ENCODE measurements around the gene USP43. TPM values are rescaled to one million over a fixed set of nuclear protein-coding genes. Genes with fewer than 3 reads are reported as not detected.

Gene USP43
- total RNA-seq, 4 donors from 2014 or later, result 0.17 to 0.84 (median 0.17) TPM; not detected in 1

- WGBS, result 87% methylated on average over 10 of the region's 10 CpGs
- H3K4me3 ChIP-seq, result no peak overlapping the region
- H3K27me3 ChIP-seq, result peaks cover 0 to 5% (median 0%) of the 10 kb centered on the region in 4 donors
- no peaks in the 10 kb centered on the region for H3K36me3 ChIP-seq
- peaks cover 0 to 6% (median 2%) of the 10 kb centered on the region in 4 donors for H3K9me3 ChIP-seq
- intact Hi-C loops (cut with DNase I), result no loop called here
- H3K27ac ChIP-seq (replicated peaks in 1 of 4), result no peak overlapping the region
- TF ChIP-seq EP300 (IDR thresholded peaks at IDR 0.05) (no peak), POLR2AphosphoS5 (IDR thresholded peaks at IDR 0.05) (no peak)
- no peaks in the 10 kb centered on the region for H3K4me1 ChIP-seq
- DNase-seq (ENCODE audit: extremely low spot score), result no peak
Observed at GRCh38 chr17:9684955-9685621, 39.8 kb downstream of the USP43 start.

GRCh38 chr17:9693755-9694154 lies 48.4 kb downstream of the USP43 start:
- no peaks in the 10 kb centered on the region for H3K4me1 ChIP-seq
- WGBS, result 80% methylated on average over 7 of the region's 7 CpGs
- intact Hi-C loops (cut with DNase I), result no loop called here
- H3K27me3 ChIP-seq, result peaks cover 0 to 3% (median 0%) of the 10 kb centered on the region in 4 donors
- no peak for TF ChIP-seq POLR2A (IDR thresholded peaks at IDR 0.05; ENCODE audit: low read depth)
- no peak for TF ChIP-seq CTCF (IDR thresholded peaks at IDR 0.05)
- no peak for TF ChIP-seq EP300 (IDR thresholded peaks at IDR 0.05)
- TF ChIP-seq POLR2AphosphoS5 (IDR thresholded peaks at IDR 0.05), result no peak
- no peaks in the 10 kb centered on the region for H3K36me3 ChIP-seq
- no peak overlapping the region for H3K4me3 ChIP-seq
- no peaks in the 10 kb centered on the region for H3K9me3 ChIP-seq
- no peak overlapping the region for H3K27ac ChIP-seq (replicated peaks in 1 of 4)
- no peak for DNase-seq (ENCODE audit: extremely low spot score)

GRCh38 chr17:9696279-9697044 lies 51.1 kb downstream of the USP43 start:
- Histone ChIP-seq H3K27ac (replicated peaks in 1 of 4) (no peak overlapping the region), H3K9me3 (no peaks in the 10 kb centered on the region), H3K36me3 (no peaks in the 10 kb centered on the region), H3K4me1 (no peaks in the 10 kb centered on the region), H3K27me3 (peaks cover 0 to 6% (median 0%) of the 10 kb centered on the region in 4 donors), H3K4me3 (no peak overlapping the region)
- WGBS, result 95% methylated on average over 12 of the region's 12 CpGs
- DNase-seq (ENCODE audit: extremely low spot score), result no peak
- intact Hi-C loops (cut with DNase I), result no loop called here
- TF ChIP-seq CTCF (IDR thresholded peaks at IDR 0.05), result no peak
- no peak for TF ChIP-seq EP300 (IDR thresholded peaks at IDR 0.05)
- no peak for TF ChIP-seq POLR2A (IDR thresholded peaks at IDR 0.05; ENCODE audit: low read depth)
- no peak for TF ChIP-seq POLR2AphosphoS5 (IDR thresholded peaks at IDR 0.05)

- H3K4me3 ChIP-seq, result no peak overlapping the region
- WGBS, result 95% methylated on average over 7 of the region's 7 CpGs
- intact Hi-C loops (cut with DNase I), result no loop called here
- no peaks in the 10 kb centered on the region for H3K4me1 ChIP-seq
- H3K27ac ChIP-seq (replicated peaks in 1 of 4), result no peak overlapping the region
- H3K27me3 ChIP-seq, result peaks cover 0 to 9% (median 0%) of the 10 kb centered on the region in 4 donors
- TF ChIP-seq POLR2A (IDR thresholded peaks at IDR 0.05; ENCODE audit: low read depth) (no peak), EP300 (IDR thresholded peaks at IDR 0.05) (no peak), CTCF (IDR thresholded peaks at IDR 0.05) (no peak), POLR2AphosphoS5 (IDR thresholded peaks at IDR 0.05) (no peak)
- H3K9me3 ChIP-seq, result no peaks in the 10 kb centered on the region
- no peaks in the 10 kb centered on the region for H3K36me3 ChIP-seq
- DNase-seq (ENCODE audit: extremely low spot score), result no peak
Observed at GRCh38 chr17:9700136-9700535, 54.8 kb downstream of the USP43 start.

GRCh38 chr17:9700754-9701476 lies 55.6 kb downstream of the USP43 start:
- H3K4me1 ChIP-seq, result no peaks in the 10 kb centered on the region
- peaks cover 0 to 9% (median 0%) of the 10 kb centered on the region in 4 donors for H3K27me3 ChIP-seq
- 57% methylated on average over 12 of the region's 20 CpGs for WGBS
- no peaks in the 10 kb centered on the region for H3K36me3 ChIP-seq
- H3K27ac ChIP-seq (replicated peaks in 1 of 4), result no peak overlapping the region
- no peak for DNase-seq (ENCODE audit: extremely low spot score)
- intact Hi-C loops (cut with DNase I), result no loop called here
- H3K4me3 ChIP-seq, result no peak overlapping the region
- no peaks in the 10 kb centered on the region for H3K9me3 ChIP-seq
- TF ChIP-seq EP300 (IDR thresholded peaks at IDR 0.05) (no peak), POLR2A (IDR thresholded peaks at IDR 0.05; ENCODE audit: low read depth) (no peak), CTCF (IDR thresholded peaks at IDR 0.05) (no peak), POLR2AphosphoS5 (IDR thresholded peaks at IDR 0.05) (no peak)

All from esophagus muscularis mucosa (tissue), 4 donors.